Prostate gland (tissue), 2 donors: ENCODE data around the gene GAL3ST3.

Experiments used
- CTCF ChIP-seq, 4 experiments: fragments of 200-600 bp in 2 of 4; fragments of 450-650 bp in 2 of 4; sonication (generic) in 2 of 4; IDR thresholded peaks; 1 replicate in 3 of 4; 2 replicates in 1 of 4; pipeline ENCODE4 v1.5.1; 2016 to 2019; ENCODE audit warnings: antibody characterized with exemption in 4 of 4, mild to moderate bottlenecking in 2 of 4, moderate library complexity in 2 of 4
- POLR2A ChIP-seq: fragments of 450-650 bp; IDR thresholded peaks from one replicate; pipeline ENCODE4 v1.6.1; 2016; ENCODE audit warnings: antibody characterized with exemption, mild to moderate bottlenecking
- POLR2AphosphoS5 ChIP-seq: sonication (generic); formaldehyde crosslinking; IDR thresholded peaks from one replicate; pipeline ENCODE4 v1.6.1; 2017; ENCODE audit warnings: antibody characterized with exemption

GRCh38 chr11:66007201-66007634 is 41.7 kb downstream of the GAL3ST3 start:
- TF ChIP-seq CTCF (IDR thresholded peaks at IDR 0.05) (no peak), POLR2A (no peak), POLR2AphosphoS5 (no peak)
